WTC11 (cell line): ENCODE measurements around the gene BRD4. TPM values are rescaled to one million over a fixed set of nuclear protein-coding genes. Genes with fewer than 3 reads are reported as not detected.
A peak's percentile ranks its signal among the peaks of the same experiment; 100 is the strongest.

Experiments used
- ATAC-seq: fragments of 200-7000 bp; cut with Tn5 transposase; 2 replicates; pipeline ENCODE4 v1.10.0; 2021; ENCODE audit warnings: mild to moderate bottlenecking, moderate library complexity
- CTCF ChIA-PET: fragments of 300-600 bp; sonication (Branson Sonifier 250); formaldehyde crosslinking; loops from one replicate; lab custom pipeline; 2021; ENCODE audit warnings: antibody characterized with exemption; lab: Charles Lee
- POLR2A ChIA-PET: fragments of 350-600 bp; sonication (Branson Sonifier 250); formaldehyde crosslinking; loops from one replicate; lab custom pipeline; 2021; ENCODE audit warnings: antibody characterized with exemption; lab: Charles Lee
- DNase-seq: peaks from one replicate; pipeline ENCODE4 v3.0.0; 2021; ENCODE audit warnings: low spot score
- H3K27ac Mint-ChIP-seq: 2 replicates; pipeline ENCODE4 v1.8.0; 2021; ENCODE audit warnings: mixed read lengths
- H3K27me3 Mint-ChIP-seq: 2 replicates; pipeline ENCODE4 v1.8.0; 2021; ENCODE audit warnings: low read depth, mild to moderate bottlenecking, moderate library complexity, mixed read lengths
- H3K36me3 Mint-ChIP-seq: 2 replicates; pipeline ENCODE4 v1.8.0; 2021; ENCODE audit warnings: mixed read lengths
- H3K4me1 Mint-ChIP-seq: 2 replicates; pipeline ENCODE4 v1.8.0; 2022; ENCODE audit warnings: mixed read lengths
- H3K4me3 Mint-ChIP-seq: 2 replicates; pipeline ENCODE4 v1.8.0; 2021; ENCODE audit warnings: mild to moderate bottlenecking, moderate library complexity, mixed read lengths
- H3K9me3 Mint-ChIP-seq: 2 replicates; pipeline ENCODE4 v1.8.0; 2021; ENCODE audit warnings: mixed read lengths
- AFF4 ChIP-seq: sonication (generic); formaldehyde crosslinking; IDR thresholded peaks from 2 replicates; pipeline ENCODE4 v1.8.1; 2023; ENCODE audit warnings: mild to moderate bottlenecking, missing genetic modification reagents, borderline replicate concordance
- ARID4B ChIP-seq: sonication (generic); formaldehyde crosslinking; IDR thresholded peaks from 2 replicates; pipeline ENCODE4 v1.8.0; 2023; ENCODE audit warnings: missing genetic modification reagents, mild to moderate bottlenecking, borderline replicate concordance
- ATF1 ChIP-seq: sonication (generic); formaldehyde crosslinking; IDR thresholded peaks from 2 replicates; pipeline ENCODE4 v1.8.1; 2023; ENCODE audit warnings: mild to moderate bottlenecking, moderate library complexity, missing genetic modification reagents
- ATF3 ChIP-seq: sonication (generic); formaldehyde crosslinking; conservative IDR thresholded peaks from 2 replicates; pipeline ENCODE4 v1.8.1; 2022; ENCODE audit warnings: mild to moderate bottlenecking, missing genetic modification reagents
- E2F1 ChIP-seq: sonication (generic); formaldehyde crosslinking; IDR thresholded peaks from 2 replicates; pipeline ENCODE4 v1.8.0; 2022; ENCODE audit warnings: mild to moderate bottlenecking, missing genetic modification reagents
- E2F5 ChIP-seq: sonication (generic); formaldehyde crosslinking; IDR thresholded peaks from 2 replicates; pipeline ENCODE4 v1.8.1; 2022; ENCODE audit warnings: mild to moderate bottlenecking, moderate library complexity, missing genetic modification reagents
- ELF4 ChIP-seq: sonication (generic); formaldehyde crosslinking; IDR thresholded peaks from 2 replicates; pipeline ENCODE4 v1.8.1; 2022; ENCODE audit warnings: low read depth, mild to moderate bottlenecking, moderate library complexity, missing genetic modification reagents
- ETV6 ChIP-seq: sonication (generic); formaldehyde crosslinking; IDR thresholded peaks from 2 replicates; pipeline ENCODE4 v1.8.1; 2022; ENCODE audit warnings: mild to moderate bottlenecking, missing genetic modification reagents
- FOXP4 ChIP-seq: sonication (generic); formaldehyde crosslinking; IDR thresholded peaks from 2 replicates; pipeline ENCODE4 v1.8.0; 2022; ENCODE audit warnings: mild to moderate bottlenecking, missing genetic modification reagents
- HMGA2 ChIP-seq: fragments of 250-450 bp; sonication (Bioruptor Pico); IDR thresholded peaks from 2 replicates; pipeline ENCODE4 v1.4.0; 2021; ENCODE audit warnings: mild to moderate bottlenecking, moderate library complexity
- KAT7 ChIP-seq: sonication (generic); formaldehyde crosslinking; IDR thresholded peaks from 2 replicates; pipeline ENCODE4 v1.8.1; 2023; ENCODE audit warnings: missing genetic modification reagents, mild to moderate bottlenecking, borderline replicate concordance
- TCF7 ChIP-seq: sonication (generic); formaldehyde crosslinking; IDR thresholded peaks from 2 replicates; pipeline ENCODE4 v1.8.0; 2022; ENCODE audit warnings: mild to moderate bottlenecking, low read depth, missing genetic modification reagents, moderate library complexity
- USF1 ChIP-seq: sonication (generic); formaldehyde crosslinking; IDR thresholded peaks from 2 replicates; pipeline ENCODE4 v1.8.0; 2022; ENCODE audit warnings: mild to moderate bottlenecking, missing genetic modification reagents
- ZNF121 ChIP-seq: sonication (generic); formaldehyde crosslinking; IDR thresholded peaks from 2 replicates; pipeline ENCODE4 v1.8.0; 2023; ENCODE audit warnings: missing genetic modification reagents
- ZNF512 ChIP-seq: sonication (generic); formaldehyde crosslinking; IDR thresholded peaks from 2 replicates; pipeline ENCODE4 v1.8.1; 2022; ENCODE audit warnings: missing genetic modification reagents, borderline replicate concordance
- total RNA-seq: library from RNA; stranded (reverse); gene quantifications from 3 replicates; pipeline ENCODE4 v1.2.3, GENCODE V29; 2021

The BRD4 gene
- total RNA-seq, 1 experiment from 2014 or later = 128 TPM

GRCh38 chr19:15245370-15246197, 86.8 kb downstream of the BRD4 start:
- no peaks in the 10 kb centered on the region for H3K4me1 Mint-ChIP-seq
- TF ChIP-seq ATF1 (CRISPR knock-in tag) = no peak
- no peak for TF ChIP-seq E2F5
- TF ChIP-seq FOXP4 (CRISPR knock-in tag) = no peak
- no peak for TF ChIP-seq ATF3 (CRISPR knock-in tag)
- no peak for TF ChIP-seq USF1 (CRISPR knock-in tag)
- no peak for TF ChIP-seq ARID4B (CRISPR knock-in tag)
- no peak for TF ChIP-seq ZNF121
- TF ChIP-seq ZNF512 (CRISPR knock-in tag) = no peak
- no peak for TF ChIP-seq TCF7 (CRISPR knock-in tag)
- no peak for TF ChIP-seq ETV6 (CRISPR knock-in tag)
- no peak for TF ChIP-seq E2F1 (CRISPR knock-in tag)
- no peak for TF ChIP-seq KAT7 (CRISPR knock-in tag)
- no peak for TF ChIP-seq AFF4 (CRISPR knock-in tag)
- TF ChIP-seq HMGA2 (CRISPR knock-in tag) = no peak
- TF ChIP-seq ELF4 (CRISPR knock-in tag) = no peak
- ATAC-seq = no peak
- H3K4me3 Mint-ChIP-seq = no peak overlapping the region
- no peak for DNase-seq
- H3K36me3 Mint-ChIP-seq = peaks cover 40% of the 10 kb centered on the region
- POLR2A ChIA-PET = no interaction called here
- H3K27me3 Mint-ChIP-seq = no peaks in the 10 kb centered on the region
- no peaks in the 10 kb centered on the region for H3K9me3 Mint-ChIP-seq
- CTCF ChIA-PET = interaction anchor here (1.0 to 2.1 kb wide), 2 partner anchors 14 to 144 kb away, joined by 3 to 10 read pairs; partner anchors contain the start of gene EPHX3
- peak overlapping the region; percentile 49 for H3K27ac Mint-ChIP-seq
